GM18511 (cell line): ENCODE data around the gene HOXA4.

ENCODE experiments used
- ATAC-seq: cut with Tn5 transposase; IDR thresholded peaks from one replicate; pipeline ENCODE4 v1.9.1; 2021; ENCODE audit warnings: mild to moderate bottlenecking, moderate library complexity; ENCODE audit not compliant: unreplicated experiment

The HOXA4 gene

DNA sequence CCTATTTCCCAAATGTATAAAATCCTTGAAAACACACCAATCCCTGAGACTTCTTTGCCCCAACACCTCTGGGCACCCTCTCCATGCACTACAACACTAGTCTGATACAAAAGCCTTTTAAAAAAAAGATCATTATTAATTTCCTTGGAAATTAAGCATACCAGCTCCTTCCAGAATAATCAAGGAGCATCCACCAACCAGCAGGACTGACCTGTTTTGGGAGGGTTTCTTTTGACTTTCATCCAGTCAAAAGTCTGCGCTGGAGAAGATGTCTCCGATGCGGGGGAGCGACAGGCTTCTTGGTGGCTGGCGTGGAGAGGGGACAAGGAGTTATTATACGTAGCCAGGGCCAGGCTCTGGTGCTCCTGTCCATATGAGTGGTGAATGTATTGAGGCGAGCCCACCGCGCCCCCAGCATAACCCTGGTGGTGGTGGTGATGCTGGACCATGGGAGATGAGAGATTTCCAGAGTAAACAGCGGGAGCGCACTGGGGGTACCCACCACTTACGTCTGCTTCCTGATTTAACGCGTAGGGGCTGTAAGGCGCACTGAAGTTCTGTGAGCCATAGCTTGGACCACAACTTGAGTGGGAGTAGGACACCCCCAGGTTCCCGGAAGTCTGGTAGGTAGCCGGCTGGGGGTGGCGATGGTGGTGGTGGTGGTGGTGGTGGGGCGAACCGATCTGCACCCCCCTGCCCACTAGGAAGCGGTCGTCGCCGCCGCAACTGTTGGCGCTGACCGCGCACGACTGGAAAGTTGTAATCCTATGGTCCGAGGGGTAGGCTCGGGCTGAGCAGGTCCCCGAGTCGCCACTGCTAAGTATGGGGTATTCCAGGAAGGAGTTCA, 35.3 kb downstream of the HOXA4 start:
- ATAC-seq: peak; percentile 19

DNA sequence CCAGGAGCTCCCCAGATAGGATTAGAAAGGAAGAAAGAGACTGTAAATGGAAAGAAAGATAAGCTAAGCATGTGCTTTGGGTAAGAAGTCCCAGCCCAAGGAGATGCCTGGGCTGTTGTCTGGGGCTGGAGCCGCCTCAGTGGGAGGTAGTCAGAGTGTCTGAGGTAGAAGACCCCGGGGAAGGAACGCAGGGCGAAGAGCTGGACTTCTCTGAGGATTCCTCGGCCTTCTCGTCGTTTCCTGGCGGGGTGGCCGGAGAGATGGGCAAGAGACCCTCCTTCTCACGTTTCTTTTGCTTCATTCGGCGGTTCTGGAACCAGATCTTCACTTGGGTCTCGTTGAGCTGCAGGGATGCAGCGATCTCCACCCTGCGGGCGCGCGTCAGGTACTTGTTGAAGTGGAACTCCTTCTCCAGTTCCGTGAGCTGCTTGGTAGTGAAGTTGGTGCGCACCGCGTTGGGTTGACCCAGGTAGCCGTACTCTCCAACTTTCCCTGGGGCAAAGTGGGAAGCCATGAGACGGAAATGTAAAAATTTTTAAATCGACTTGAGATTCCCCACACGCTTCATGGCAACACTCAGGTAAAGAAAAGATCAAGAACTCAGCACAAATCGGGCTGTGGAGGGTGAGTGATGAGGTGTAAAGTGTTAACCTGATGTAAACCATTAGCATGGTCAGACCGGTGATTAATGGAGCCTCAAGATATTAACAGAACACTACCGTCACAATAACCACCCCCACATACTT, 36.1 kb downstream of the HOXA4 start:
- no peak for ATAC-seq

DNA sequence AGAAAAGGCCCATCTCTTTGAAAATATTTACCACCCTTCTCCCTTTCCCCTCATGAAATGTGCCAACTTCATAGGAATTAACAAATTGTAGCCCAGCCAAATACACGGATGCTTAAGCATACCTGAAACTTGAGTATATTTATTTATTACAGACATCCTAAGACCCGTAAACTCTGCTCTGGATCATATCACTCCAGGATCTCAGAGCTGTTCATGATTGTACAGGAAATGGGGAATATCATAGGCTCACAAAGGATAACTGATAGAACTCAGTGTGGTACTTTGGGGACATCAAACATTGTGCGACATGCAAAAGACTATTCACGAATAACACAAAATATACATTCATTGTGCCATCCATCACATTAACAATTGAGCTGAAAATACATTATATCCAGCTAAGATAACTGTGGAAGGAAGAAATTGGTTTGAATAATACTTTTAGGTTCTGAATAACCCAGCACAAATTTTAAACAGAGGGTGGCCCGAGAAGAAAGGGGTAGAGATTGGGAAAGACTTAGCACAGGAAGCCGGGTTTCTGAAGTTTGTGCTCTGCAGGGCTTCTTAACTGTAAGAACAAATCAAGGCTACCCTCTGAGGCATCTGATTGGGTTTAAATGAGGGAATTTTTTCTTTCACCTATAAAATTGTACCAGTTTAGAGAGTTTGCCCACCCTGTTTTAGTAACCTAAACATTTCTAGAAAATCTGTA, 37.2 kb downstream of the HOXA4 start:
- ATAC-seq: no peak

DNA sequence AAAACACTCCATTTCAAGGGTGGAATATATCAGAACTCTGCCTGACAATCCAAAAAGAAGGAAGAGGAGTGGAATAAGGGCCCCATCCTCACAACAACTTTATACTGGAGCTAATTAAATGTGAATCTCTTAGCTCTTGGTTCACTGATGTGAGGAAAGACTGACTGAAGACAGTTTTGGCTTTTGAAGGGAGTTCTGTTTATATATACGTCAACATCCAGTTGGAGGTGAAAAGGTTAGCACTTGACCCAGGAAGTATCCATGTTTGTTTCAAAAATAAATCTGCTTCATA, 37.8 kb downstream of the HOXA4 start:
- ATAC-seq: no peak

DNA sequence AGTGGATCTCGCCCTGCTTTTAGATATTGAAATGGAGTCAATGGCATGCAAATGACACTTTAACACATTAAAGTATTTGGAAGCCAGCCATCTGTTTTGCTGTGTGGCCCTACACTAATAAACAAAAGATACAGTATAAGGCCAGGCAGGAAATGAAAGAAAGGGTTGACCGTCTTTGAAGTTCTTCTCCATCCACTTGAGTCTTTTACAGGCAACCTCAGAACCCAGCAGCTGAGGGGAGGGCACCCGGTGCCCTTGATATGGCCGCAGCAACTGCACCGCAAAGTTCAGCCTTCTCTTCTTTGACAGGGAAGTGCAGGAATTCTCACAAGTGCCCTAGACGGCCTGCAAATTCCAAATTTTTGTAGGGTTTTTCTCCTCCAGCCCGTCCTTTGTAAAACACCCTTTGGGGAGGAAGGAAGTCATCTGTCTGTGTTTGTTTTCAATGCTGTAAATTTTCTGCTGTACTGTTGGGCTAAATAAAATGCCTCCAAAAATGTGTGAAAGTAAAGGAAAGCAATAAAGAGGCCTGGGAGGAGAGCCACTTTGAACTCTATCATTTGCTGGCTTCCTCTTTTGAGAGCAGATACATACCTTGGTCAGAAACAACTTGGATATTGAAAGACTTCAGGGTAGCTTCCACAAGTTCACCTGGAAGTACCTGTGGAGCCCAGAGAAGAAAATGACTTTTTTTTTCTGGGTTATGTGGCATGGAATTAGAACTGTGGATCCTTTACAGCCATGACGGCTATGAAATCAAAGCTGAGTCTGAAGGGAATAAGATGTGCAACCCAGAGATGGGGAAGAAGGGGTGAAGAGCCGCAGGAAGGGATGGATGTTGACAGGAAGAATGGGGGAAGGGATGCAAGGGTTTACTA, 38.4 kb downstream of the HOXA4 start:
- ATAC-seq: no peak

DNA sequence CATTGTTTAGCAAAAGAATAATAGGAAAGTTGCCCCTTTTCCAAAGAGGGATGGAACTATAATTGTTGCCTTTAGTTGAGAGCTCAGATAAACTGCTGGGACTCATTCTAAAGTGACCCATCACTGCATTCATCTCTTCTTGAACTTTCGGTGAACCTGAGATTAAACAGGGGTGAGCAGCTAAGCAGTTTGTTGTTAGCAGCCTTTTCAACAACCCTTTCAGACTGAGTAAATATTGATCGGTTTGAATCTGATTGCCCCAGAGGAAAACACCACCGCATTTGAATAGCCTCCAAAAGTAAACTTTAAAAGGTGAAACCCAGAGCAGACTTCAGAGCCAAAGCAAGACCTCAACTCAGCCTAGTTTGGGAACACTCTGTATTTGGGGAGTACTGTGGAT, 39.5 kb downstream of the HOXA4 start:
- no peak for ATAC-seq

DNA sequence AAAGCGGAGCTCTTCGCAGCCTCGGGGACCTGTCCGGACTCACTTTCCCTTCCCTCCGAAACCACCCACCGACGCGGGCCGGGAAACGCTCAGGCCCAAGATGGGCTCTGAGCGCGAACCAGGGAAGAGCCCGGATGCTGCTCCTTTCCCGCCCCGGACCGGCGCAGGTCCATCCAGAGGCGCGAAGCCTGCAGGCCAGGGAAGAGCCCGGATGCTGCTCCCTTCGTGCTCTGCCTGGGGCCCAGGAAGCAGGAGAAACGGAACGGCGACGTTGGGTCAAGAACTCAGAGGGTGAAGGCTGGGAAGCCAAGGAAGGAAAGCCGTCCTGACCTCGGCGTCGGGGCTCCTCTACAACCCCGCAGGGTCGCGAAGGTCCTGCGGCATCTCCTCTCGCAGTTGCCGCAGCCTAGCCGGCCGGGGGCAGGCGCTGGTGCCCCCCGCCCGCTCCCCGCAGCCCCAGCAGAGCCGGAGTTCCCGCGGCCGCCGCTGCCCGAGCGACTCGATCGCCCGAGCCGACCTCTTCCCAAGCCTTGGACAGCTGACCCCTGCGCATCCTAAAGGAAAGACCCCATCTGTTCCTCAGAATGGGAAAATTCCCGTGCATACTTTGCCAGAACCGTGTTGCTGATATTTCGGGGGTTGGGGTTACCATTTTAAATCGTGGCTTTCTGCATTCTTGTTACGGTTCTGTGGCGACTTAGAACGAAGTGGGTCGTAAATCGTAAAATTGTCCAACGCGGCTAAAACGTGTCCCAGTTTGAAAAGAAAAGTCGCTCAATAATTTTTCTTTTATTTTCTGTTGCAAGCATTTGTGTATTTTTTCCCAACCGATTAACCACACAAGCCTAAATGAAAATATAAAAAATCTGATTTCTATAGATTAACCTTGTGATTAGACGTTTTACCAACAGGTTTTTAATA, 42.3 kb downstream of the HOXA4 start:
- no peak for ATAC-seq

DNA sequence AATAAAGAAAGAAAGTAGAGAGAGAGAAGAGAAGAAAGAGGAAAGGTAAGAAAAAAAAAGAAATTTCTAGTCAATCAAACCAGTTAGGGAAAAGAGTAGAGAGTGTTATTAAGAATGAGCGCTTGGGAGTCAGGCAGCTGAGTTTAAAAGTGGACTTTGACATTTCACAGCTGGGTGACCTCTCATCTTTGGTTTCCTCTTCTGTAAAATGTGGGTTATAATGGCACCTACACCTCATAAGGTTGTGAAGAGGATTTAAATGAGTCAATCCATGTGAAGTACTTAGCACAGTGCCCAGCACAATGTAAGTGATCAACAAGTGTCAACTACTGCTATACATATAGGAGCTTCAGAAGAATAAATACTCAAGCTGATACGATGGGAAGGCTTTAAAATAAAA, 46.9 kb downstream of the HOXA4 start:
- ATAC-seq: peak; percentile 83

DNA sequence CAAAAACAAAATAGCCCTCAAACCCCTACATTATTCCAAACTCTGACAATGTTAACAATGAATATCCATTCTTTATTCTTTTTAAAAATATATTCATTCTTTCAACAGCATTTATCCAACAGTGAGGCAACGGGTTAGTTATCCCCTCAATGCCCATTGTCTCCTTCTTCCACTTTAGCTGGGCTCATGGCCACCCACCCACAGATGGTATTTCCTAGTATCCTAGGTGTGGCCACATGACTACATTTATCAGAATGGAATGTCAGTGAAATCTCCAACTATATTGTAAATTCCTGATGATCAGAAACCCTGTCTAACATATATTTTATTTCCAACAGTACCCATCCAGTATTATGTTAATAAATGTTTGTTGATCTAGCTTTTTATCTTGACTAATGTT, 48.4 kb downstream of the HOXA4 start:
- ATAC-seq: no peak

DNA sequence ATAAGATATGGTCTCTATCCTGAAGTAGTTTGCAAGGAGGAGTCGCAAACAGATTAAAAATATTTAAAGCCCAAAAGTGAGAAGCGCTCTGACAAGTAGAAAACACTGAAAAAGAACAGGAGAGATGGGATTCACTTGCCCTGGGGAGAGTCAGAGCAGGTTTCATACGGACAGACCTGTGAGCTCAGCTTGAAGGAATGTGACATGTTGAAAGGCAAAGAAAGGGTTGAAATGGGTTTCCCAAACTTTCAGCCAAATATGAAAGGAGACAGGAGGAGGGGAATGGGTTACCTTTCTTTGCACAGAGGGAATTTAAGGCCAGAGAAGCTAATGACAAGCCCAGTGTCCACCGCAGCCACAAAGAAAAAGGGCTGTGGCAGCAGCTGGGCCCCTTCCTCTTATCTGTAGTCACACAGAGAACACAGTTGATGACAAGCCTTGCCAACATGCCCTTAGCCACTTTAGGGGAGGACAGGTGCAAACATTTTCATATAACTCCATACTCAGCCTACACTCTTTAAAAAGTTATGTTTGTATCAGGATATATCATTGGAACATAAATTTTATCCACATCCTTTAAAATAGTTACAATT, 49.6 kb downstream of the HOXA4 start:
- no peak for ATAC-seq

DNA sequence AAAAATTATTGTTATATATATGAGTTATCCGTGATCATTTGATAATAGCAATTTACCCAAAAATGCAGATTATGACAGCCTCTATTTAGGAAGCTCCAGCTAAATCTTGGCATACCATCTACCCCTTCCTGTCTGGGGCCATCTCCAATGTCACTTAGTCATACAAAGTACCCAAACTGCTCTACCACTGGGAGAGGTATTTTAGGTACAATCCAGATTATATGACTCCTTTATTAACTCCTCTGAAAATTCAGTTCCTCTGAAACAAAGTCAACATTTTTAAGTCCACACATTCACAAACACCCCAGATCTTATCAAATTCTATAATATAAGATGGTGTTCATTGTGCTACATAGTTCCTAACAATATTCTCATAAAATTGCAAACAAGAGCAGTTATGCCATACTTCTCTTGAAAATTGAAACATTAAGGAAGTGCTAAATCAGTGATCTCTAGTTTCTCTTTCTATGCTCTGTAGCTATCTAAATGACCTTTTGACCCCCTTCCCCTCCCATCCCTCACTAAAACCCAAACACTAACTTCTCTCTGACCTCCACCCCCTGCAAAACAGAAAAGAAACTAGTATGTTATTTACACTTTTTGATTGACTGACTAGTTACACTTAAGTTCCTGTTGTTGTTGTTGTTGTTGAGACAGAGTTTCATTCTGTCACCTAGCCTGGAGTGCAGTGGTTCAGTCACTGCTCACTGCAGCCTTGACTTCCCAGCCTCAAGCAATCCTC, 51.2 kb downstream of the HOXA4 start:
- ATAC-seq: peak; percentile 69

DNA sequence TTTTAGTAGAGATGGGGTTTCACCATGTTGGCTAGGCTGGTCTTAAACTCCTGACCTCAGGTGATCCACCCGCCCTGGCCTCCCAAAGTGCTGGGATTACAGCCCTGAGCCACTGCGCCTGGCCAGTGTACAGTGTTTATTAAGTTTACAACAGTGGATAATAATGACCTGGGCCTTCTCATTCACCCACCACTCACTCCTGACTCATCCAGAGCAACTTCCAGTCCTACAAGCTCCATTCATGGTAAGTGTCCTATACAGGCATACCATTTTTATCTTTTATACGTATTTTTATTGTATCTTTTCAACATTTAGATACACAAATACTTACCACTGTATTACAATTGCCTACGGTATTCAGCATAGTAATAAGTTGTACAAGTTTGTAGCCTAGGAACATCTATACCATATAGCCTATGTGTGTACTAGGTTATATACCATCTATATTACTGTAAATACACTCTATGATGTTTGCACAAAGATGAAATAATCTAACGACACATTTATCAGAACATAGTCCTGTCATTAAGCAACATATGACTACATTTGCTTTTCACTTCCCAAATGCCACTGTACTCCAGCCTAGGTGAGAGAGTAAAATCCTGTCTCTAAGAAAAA, 51.8 kb downstream of the HOXA4 start:
- ATAC-seq: no peak
